Activated T-cell treated with anti-CD3 and anti-CD28 coated beads, Interleukin-2, amount 50 U/mL, for 72 hours (primary cell): Measurements from ENCODE around the gene EIF3D. TPM values are rescaled to one million over a fixed set of nuclear protein-coding genes. Genes with fewer than 3 reads are reported as not detected.

Experiments used
- ATAC-seq, 2 donors: fragments of 150-1000 bp; cut with Tn5 transposase; replicated peaks in 1 of 2; 2 replicates each; pipeline ENCODE4 v1.10.0; 2021; ENCODE audit warnings: moderate library complexity in 2 of 2, mild to moderate bottlenecking in 1 of 2
- DNase-seq, 2 donors: peaks; one replicate each; pipeline ENCODE4 v3.0.0; 2021 to 2022; ENCODE audit warnings: mixed read lengths in 1 of 2
- H3K27ac Mint-ChIP-seq: one replicate; pipeline ENCODE4 v1.8.0; 2022; ENCODE audit warnings: mild to moderate bottlenecking, moderate library complexity, mixed read lengths
- H3K27me3 Mint-ChIP-seq: one replicate; pipeline ENCODE4 v1.8.0; 2022; ENCODE audit warnings: low read depth, mixed read lengths
- H3K36me3 Mint-ChIP-seq, 2 donors: one replicate each; pipeline ENCODE4 v1.8.0; 2022; ENCODE audit warnings: mixed read lengths in 2 of 2, mild to moderate bottlenecking in 1 of 2; ENCODE audit not compliant: insufficient read depth in 2 of 2
- H3K4me1 Mint-ChIP-seq: one replicate; pipeline ENCODE4 v1.8.0; 2022; ENCODE audit warnings: low read depth, mixed read lengths
- H3K4me3 Mint-ChIP-seq, 2 donors: one replicate each; pipeline ENCODE4 v1.8.0; 2022; ENCODE audit warnings: mild to moderate bottlenecking in 2 of 2, mixed read lengths in 2 of 2, moderate library complexity in 2 of 2
- H3K9me3 Mint-ChIP-seq, 2 donors: one replicate each; pipeline ENCODE4 v1.8.0; 2022; ENCODE audit warnings: mixed read lengths in 2 of 2
- total RNA-seq, 2 donors: library from RNA; stranded (reverse); gene quantifications; one replicate each; pipeline ENCODE4 v1.2.3, GENCODE V29; 2022

EIF3D gene
- total RNA-seq, 2 donors from 2014 or later: 320 to 339 TPM

- Mint-ChIP-seq H3K36me3 (no peaks in the 10 kb centered on the region), H3K4me3 (no peak overlapping the region), H3K4me1 (no peaks in the 10 kb centered on the region), H3K27ac (no peak overlapping the region), H3K27me3 (peaks cover 22% of the 10 kb centered on the region), H3K9me3 (no peaks in the 10 kb centered on the region)
- no peak for DNase-seq
- ATAC-seq: no peak
Observed at GRCh38 chr22:36563898-36564297, 34.9 kb upstream of the EIF3D start.

- no peak for ATAC-seq
- no peaks in the 10 kb centered on the region for H3K36me3 Mint-ChIP-seq
- H3K27ac Mint-ChIP-seq: no peak overlapping the region
- H3K9me3 Mint-ChIP-seq: no peaks in the 10 kb centered on the region
- H3K4me1 Mint-ChIP-seq: no peaks in the 10 kb centered on the region
- DNase-seq: no peak
- H3K4me3 Mint-ChIP-seq: no peak overlapping the region
- H3K27me3 Mint-ChIP-seq: peaks cover 22% of the 10 kb centered on the region
Observed at GRCh38 chr22:36563444-36563843, 34.5 kb upstream of the EIF3D start.

GRCh38 chr22:36563001-36563400, 34.0 kb upstream of the EIF3D start:
- no peak overlapping the region for H3K27ac Mint-ChIP-seq
- no peaks in the 10 kb centered on the region for H3K9me3 Mint-ChIP-seq
- H3K27me3 Mint-ChIP-seq: peaks cover 20% of the 10 kb centered on the region
- no peak for DNase-seq
- no peak for ATAC-seq
- no peaks in the 10 kb centered on the region for H3K4me1 Mint-ChIP-seq
- no peaks in the 10 kb centered on the region for H3K36me3 Mint-ChIP-seq
- no peak overlapping the region for H3K4me3 Mint-ChIP-seq

GRCh38 chr22:36562261-36562835, 33.4 kb upstream of the EIF3D start:
- no peaks in the 10 kb centered on the region for H3K9me3 Mint-ChIP-seq
- DNase-seq: no peak
- peak in 1 of 2 donors; percentile 33 for ATAC-seq
- no peak overlapping the region for H3K4me3 Mint-ChIP-seq
- no peaks in the 10 kb centered on the region for H3K36me3 Mint-ChIP-seq
- no peak overlapping the region for H3K27ac Mint-ChIP-seq
- no peaks in the 10 kb centered on the region for H3K4me1 Mint-ChIP-seq
- peaks cover 13% of the 10 kb centered on the region for H3K27me3 Mint-ChIP-seq

GRCh38 chr22:36561291-36561811, 32.4 kb upstream of the EIF3D start:
- H3K27ac Mint-ChIP-seq: no peak overlapping the region
- ATAC-seq: no peak
- peaks cover 8% of the 10 kb centered on the region for H3K27me3 Mint-ChIP-seq
- no peaks in the 10 kb centered on the region for H3K9me3 Mint-ChIP-seq
- no peaks in the 10 kb centered on the region for H3K36me3 Mint-ChIP-seq
- no peak for DNase-seq
- no peaks in the 10 kb centered on the region for H3K4me1 Mint-ChIP-seq
- no peak overlapping the region for H3K4me3 Mint-ChIP-seq

GRCh38 chr22:36560001-36560400, 31.0 kb upstream of the EIF3D start:
- H3K9me3 Mint-ChIP-seq: no peaks in the 10 kb centered on the region
- H3K36me3 Mint-ChIP-seq: no peaks in the 10 kb centered on the region
- H3K27me3 Mint-ChIP-seq: peaks cover 8% of the 10 kb centered on the region
- no peaks in the 10 kb centered on the region for H3K4me1 Mint-ChIP-seq
- no peak overlapping the region for H3K27ac Mint-ChIP-seq
- no peak for DNase-seq
- ATAC-seq: no peak
- H3K4me3 Mint-ChIP-seq: no peak overlapping the region

- H3K27ac Mint-ChIP-seq: no peak overlapping the region
- no peaks in the 10 kb centered on the region for H3K9me3 Mint-ChIP-seq
- H3K4me1 Mint-ChIP-seq: no peaks in the 10 kb centered on the region
- ATAC-seq: no peak
- no peaks in the 10 kb centered on the region for H3K36me3 Mint-ChIP-seq
- DNase-seq: no peak
- H3K27me3 Mint-ChIP-seq: peaks cover 9% of the 10 kb centered on the region
- H3K4me3 Mint-ChIP-seq: no peak overlapping the region
Observed at GRCh38 chr22:36554098-36554497, 25.1 kb upstream of the EIF3D start.

- no peaks in the 10 kb centered on the region for H3K36me3 Mint-ChIP-seq
- ATAC-seq (no peak), DNase-seq (no peak)
- no peak overlapping the region for H3K4me3 Mint-ChIP-seq
- H3K4me1 Mint-ChIP-seq: no peaks in the 10 kb centered on the region
- H3K27me3 Mint-ChIP-seq: peaks cover 16% of the 10 kb centered on the region
- no peak overlapping the region for H3K27ac Mint-ChIP-seq
- H3K9me3 Mint-ChIP-seq: no peaks in the 10 kb centered on the region
Observed at GRCh38 chr22:36552289-36552688, 23.3 kb upstream of the EIF3D start.

- ATAC-seq (no peak), DNase-seq (no peak)
- Mint-ChIP-seq H3K36me3 (no peaks in the 10 kb centered on the region), H3K4me3 (no peak overlapping the region), H3K4me1 (peaks cover 14% of the 10 kb centered on the region), H3K27ac (no peak overlapping the region), H3K27me3 (peaks cover 30% of the 10 kb centered on the region), H3K9me3 (no peaks in the 10 kb centered on the region)
Observed at GRCh38 chr22:36550701-36551495, 21.9 kb upstream of the EIF3D start.

- ATAC-seq (no peak), DNase-seq (no peak)
- H3K9me3 Mint-ChIP-seq: no peaks in the 10 kb centered on the region
- H3K36me3 Mint-ChIP-seq: no peaks in the 10 kb centered on the region
- H3K4me1 Mint-ChIP-seq: peaks cover 14% of the 10 kb centered on the region
- no peak overlapping the region for H3K27ac Mint-ChIP-seq
- peaks cover 37% of the 10 kb centered on the region for H3K27me3 Mint-ChIP-seq
- H3K4me3 Mint-ChIP-seq: no peak overlapping the region
Observed at GRCh38 chr22:36549033-36549432, 20.1 kb upstream of the EIF3D start.

- ATAC-seq (no peak), DNase-seq (no peak)
- Mint-ChIP-seq H3K4me3 (no peak overlapping the region), H3K27me3 (peaks cover 37% of the 10 kb centered on the region), H3K9me3 (no peaks in the 10 kb centered on the region), H3K4me1 (peaks cover 14% of the 10 kb centered on the region), H3K27ac (no peak overlapping the region), H3K36me3 (no peaks in the 10 kb centered on the region)
Observed at GRCh38 chr22:36548606-36549005, 19.6 kb upstream of the EIF3D start.

- H3K36me3 Mint-ChIP-seq: no peaks in the 10 kb centered on the region
- peaks cover 23% of the 10 kb centered on the region for H3K4me1 Mint-ChIP-seq
- DNase-seq: peak in 1 of 2 donors; percentile 10
- H3K4me3 Mint-ChIP-seq: no peak overlapping the region
- no peaks in the 10 kb centered on the region for H3K9me3 Mint-ChIP-seq
- peak in 1 of 2 donors; percentile 47 for ATAC-seq
- H3K27me3 Mint-ChIP-seq: peaks cover 37% of the 10 kb centered on the region
- no peak overlapping the region for H3K27ac Mint-ChIP-seq
Observed at GRCh38 chr22:36546932-36547331, 18.0 kb upstream of the EIF3D start.

GRCh38 chr22:36546092-36546804, 17.3 kb upstream of the EIF3D start:
- Mint-ChIP-seq H3K36me3 (no peaks in the 10 kb centered on the region), H3K9me3 (no peaks in the 10 kb centered on the region), H3K27me3 (peaks cover 34% of the 10 kb centered on the region), H3K4me3 (peak overlapping the region in 1 of 2 donors; percentile 57), H3K27ac (no peak overlapping the region), H3K4me1 (peaks cover 27% of the 10 kb centered on the region)
- ATAC-seq (peak; percentile 41 to 59), DNase-seq (peak; percentile 50 to 55)
